GM12873 (cell line): ENCODE data around the gene EPS8.

Experiments used
- CTCF ChIP-seq: IDR thresholded peaks from 2 replicates; pipeline ENCODE4 v1.5.1; 2012; ENCODE audit warnings: low read depth, mild to moderate bottlenecking, moderate library complexity, low read length, control low read depth; ENCODE audit not compliant: insufficient read depth; ENCODE audit errors: missing control alignments

The EPS8 gene

GRCh38 chr12:15602051-15602672 is 187.0 kb downstream of the EPS8 start:
- no peak for TF ChIP-seq CTCF

- no peak for TF ChIP-seq CTCF
Measured at GRCh38 chr12:15601210-15601800, 187.9 kb downstream of the EPS8 start.

- TF ChIP-seq CTCF, result no peak
Measured at GRCh38 chr12:15600223-15600935, 188.8 kb downstream of the EPS8 start.

- no peak for TF ChIP-seq CTCF
Measured at GRCh38 chr12:15599266-15600037, 189.7 kb downstream of the EPS8 start.

GRCh38 chr12:15597125-15597830 is 191.9 kb downstream of the EPS8 start:
- no peak for TF ChIP-seq CTCF

- TF ChIP-seq CTCF, result no peak
Measured at GRCh38 chr12:15596174-15596573, 193.0 kb downstream of the EPS8 start.
